ENCODE measurements around the gene CCL25. TPM values are rescaled to one million over a fixed set of nuclear protein-coding genes. Genes with fewer than 3 reads are reported as not detected.

Gene CCL25
- total RNA-seq, 4 donors from 2014 or later: not detected

DNA sequence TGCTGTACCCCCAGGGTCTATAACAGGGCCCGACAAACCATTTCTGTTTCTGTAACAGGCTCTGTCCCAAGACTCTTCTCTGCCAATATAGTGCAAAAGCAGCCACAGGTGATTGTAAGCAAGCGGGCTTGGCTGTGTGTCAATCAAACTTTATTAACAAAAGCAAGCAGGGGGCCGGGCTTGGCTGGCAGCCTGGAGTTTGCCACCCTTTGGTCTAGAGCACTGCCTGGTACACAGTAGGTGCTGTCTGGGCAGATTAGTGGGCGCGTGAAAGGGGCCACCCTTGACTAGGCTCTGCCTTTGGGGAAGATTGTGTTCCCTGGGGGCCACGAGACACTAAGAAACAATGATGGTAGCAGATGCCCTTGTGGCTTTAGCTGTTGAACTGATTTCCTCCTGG is 27.4 kb downstream of the CCL25 start:
- no peak for TF ChIP-seq POLR2A (IDR thresholded peaks at IDR 0.05)
- TF ChIP-seq, protein P1, sequence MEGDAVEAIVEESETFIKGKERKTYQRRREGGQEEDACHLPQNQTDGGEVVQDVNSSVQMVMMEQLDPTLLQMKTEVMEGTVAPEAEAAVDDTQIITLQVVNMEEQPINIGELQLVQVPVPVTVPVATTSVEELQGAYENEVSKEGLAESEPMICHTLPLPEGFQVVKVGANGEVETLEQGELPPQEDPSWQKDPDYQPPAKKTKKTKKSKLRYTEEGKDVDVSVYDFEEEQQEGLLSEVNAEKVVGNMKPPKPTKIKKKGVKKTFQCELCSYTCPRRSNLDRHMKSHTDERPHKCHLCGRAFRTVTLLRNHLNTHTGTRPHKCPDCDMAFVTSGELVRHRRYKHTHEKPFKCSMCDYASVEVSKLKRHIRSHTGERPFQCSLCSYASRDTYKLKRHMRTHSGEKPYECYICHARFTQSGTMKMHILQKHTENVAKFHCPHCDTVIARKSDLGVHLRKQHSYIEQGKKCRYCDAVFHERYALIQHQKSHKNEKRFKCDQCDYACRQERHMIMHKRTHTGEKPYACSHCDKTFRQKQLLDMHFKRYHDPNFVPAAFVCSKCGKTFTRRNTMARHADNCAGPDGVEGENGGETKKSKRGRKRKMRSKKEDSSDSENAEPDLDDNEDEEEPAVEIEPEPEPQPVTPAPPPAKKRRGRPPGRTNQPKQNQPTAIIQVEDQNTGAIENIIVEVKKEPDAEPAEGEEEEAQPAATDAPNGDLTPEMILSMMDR (IDR thresholded peaks at IDR 0.05): no peak
- intact Hi-C loops (cut with DNase I): no loop called here
- WGBS, 2 donors: 90 to 94% methylated on average over 5 to 6 of the region's 6 CpGs
- H3K27ac ChIP-seq: no peak overlapping the region
- DNase-seq: no peak
- no peaks in the 10 kb centered on the region for H3K4me1 ChIP-seq
- no peak overlapping the region for H3K4me3 ChIP-seq (replicated peaks in 1 of 3)
- no peaks in the 10 kb centered on the region for H3K27me3 ChIP-seq
- H3K36me3 ChIP-seq: no peaks in the 10 kb centered on the region
- H3K9me3 ChIP-seq: no peaks in the 10 kb centered on the region

DNA sequence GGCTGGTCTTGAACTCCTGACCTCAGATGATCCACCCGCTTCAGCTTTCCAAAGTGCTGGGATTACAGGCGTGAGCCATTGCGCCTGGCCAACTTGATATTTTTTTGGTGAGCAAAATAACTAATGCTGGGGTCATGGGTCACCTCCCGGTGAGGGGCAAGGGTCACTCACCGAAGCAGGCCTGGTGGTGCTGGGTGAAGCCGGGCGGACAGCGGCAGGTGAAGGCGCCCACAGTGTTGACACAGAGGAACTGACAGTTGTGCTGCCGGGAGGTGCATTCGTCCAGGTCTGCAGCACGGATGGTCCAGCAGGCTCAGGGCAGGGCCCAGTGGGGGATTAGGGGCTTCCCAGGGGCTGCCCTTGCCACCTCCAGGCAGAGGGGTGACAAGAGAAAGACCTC is 28.3 kb downstream of the CCL25 start:
- Histone ChIP-seq H3K27me3 (no peaks in the 10 kb centered on the region), H3K4me1 (no peaks in the 10 kb centered on the region), H3K9me3 (no peaks in the 10 kb centered on the region), H3K4me3 (replicated peaks in 1 of 3) (no peak overlapping the region), H3K36me3 (no peaks in the 10 kb centered on the region), H3K27ac (no peak overlapping the region)
- TF ChIP-seq POLR2A (IDR thresholded peaks at IDR 0.05): no peak
- TF ChIP-seq, protein P1 (IDR thresholded peaks at IDR 0.05): no peak
- 86 to 93% methylated on average over 10 to 12 of the region's 12 CpGs for WGBS, 2 donors
- DNase-seq: no peak
- intact Hi-C loops (cut with DNase I): no loop called here

DNA sequence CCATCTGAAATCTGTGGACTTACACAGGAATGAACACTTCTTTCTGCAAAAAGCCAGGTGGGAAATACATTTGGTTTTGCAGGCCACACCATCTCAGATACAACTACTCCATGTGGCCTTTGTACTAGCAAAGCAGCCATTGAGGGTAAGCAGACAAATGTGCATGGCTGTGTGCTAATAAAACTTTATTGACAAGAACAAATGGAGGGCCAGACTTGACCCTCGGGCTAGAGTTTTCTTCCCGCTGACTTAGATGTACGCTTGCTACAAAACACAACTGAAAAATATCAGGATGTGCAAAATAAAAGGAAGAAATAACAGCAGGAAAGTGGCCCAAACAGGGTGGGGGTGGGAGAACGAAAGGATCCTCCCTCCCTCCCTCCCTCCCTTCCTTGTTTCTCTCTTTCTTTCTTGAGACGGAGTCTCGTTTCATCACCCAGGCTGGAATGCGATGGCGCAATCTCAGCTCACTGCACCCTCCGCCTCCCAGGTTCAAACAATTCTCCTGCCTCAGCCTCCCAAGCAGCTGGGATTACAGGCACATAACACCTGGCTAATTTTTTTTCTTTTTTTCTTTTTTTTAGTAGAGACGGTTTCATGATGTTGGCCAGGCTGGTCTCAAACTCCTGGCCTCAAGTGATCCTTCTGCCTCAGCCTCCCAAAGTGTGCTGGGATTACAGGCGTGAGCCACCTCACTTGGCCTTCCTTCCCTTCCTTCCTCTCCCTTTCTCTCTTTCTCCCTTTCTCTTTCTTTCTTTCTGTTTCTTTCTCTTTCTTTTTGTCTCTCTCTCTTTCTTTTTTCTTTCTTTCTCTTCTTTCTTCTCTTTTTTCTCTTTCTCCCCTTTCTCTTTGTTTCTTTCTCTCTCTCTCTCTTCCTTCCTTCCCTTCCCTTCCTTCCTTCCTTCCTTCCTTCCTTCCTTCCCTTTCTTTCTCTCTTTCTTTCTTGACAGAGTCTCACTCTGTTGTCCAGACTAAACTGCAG is 29.3 kb downstream of the CCL25 start:
- no peak for DNase-seq
- intact Hi-C loops (cut with DNase I): no loop called here
- WGBS, 2 donors: 89 to 92% methylated on average over 11 of the region's 11 CpGs

DNA sequence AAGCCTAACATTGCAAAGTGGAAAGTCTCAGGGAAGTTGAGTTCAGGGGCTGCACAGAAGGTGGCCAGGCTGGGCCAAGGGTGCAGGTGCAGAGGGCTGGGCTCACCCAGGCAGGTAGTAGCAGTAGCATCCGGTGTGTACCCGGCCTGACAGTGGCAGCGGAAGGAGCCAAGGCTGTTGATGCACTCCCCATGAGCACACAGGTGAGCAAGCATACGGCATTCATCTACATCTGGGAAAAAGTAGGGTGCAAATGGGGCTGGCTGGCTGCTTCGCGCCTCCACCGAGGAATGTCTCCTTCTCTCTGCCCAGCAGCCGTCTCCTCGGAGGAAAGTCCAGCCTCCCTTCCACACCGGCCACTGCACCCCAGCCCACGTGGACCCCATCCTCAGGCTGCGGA is 30.6 kb downstream of the CCL25 start:
- no peak for DNase-seq
- H3K4me3 ChIP-seq (replicated peaks in 1 of 3): no peak overlapping the region
- H3K36me3 ChIP-seq: no peaks in the 10 kb centered on the region
- no peaks in the 10 kb centered on the region for H3K9me3 ChIP-seq
- intact Hi-C loops (cut with DNase I): no loop called here
- H3K4me1 ChIP-seq: no peaks in the 10 kb centered on the region
- no peak for TF ChIP-seq POLR2A (IDR thresholded peaks at IDR 0.05)
- TF ChIP-seq, protein P1 (IDR thresholded peaks at IDR 0.05): no peak
- H3K27ac ChIP-seq: no peak overlapping the region
- no peaks in the 10 kb centered on the region for H3K27me3 ChIP-seq
- WGBS, 2 donors: 90 to 93% methylated on average over 12 of the region's 12 CpGs

More for the DNA sequence above, 29.3 kb downstream of the CCL25 start:
- no peaks in the 10 kb centered on the region for H3K27me3 ChIP-seq
- no peaks in the 10 kb centered on the region for H3K9me3 ChIP-seq
- H3K36me3 ChIP-seq: no peaks in the 10 kb centered on the region
- no peak overlapping the region for H3K27ac ChIP-seq
- TF ChIP-seq POLR2A (IDR thresholded peaks at IDR 0.05): no peak
- TF ChIP-seq, protein P1 (IDR thresholded peaks at IDR 0.05): no peak
- no peak overlapping the region for H3K4me3 ChIP-seq (replicated peaks in 1 of 3)
- no peaks in the 10 kb centered on the region for H3K4me1 ChIP-seq

DNA sequence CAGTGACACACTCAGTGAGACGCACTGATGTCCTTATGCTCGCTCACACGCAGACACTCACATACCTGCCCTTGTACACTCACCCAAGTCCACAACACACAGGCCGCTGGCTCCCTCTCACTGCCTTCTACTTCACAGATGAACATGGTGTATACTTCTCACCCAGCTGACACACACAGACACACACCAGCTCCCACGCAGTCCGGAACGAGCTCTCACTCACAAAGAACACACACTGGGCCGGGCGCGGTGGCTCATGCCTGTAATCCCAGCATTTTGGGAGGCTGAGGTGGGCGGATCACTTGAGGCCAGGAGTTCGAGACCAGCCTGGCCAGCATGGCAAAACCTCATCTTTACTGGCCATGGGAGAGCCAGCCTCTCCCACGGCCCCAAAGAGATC is 31.6 kb downstream of the CCL25 start:
- Histone ChIP-seq H3K27ac (no peak overlapping the region), H3K9me3 (no peaks in the 10 kb centered on the region), H3K27me3 (no peaks in the 10 kb centered on the region), H3K36me3 (no peaks in the 10 kb centered on the region), H3K4me1 (no peaks in the 10 kb centered on the region), H3K4me3 (replicated peaks in 1 of 3) (no peak overlapping the region)
- intact Hi-C loops (cut with DNase I): no loop called here
- TF ChIP-seq, protein P1 (IDR thresholded peaks at IDR 0.05): no peak
- TF ChIP-seq POLR2A (IDR thresholded peaks at IDR 0.05): no peak
- DNase-seq: no peak
- 93 to 96% methylated on average over 13 of the region's 13 CpGs for WGBS, 2 donors
